Stomach smooth muscle (tissue), 2 donors: Measurements from ENCODE around the gene CKB.

ENCODE experiments used
- H3K27ac ChIP-seq: one replicate; pipeline ENCODE4 v1.7.0; 2013; ENCODE audit warnings: mild to moderate bottlenecking, low read length, inconsistent platforms
- H3K27me3 ChIP-seq, 2 donors: one replicate each; pipeline ENCODE4 v1.7.0; 2013; ENCODE audit warnings: low read length in 2 of 2; ENCODE audit not compliant: insufficient read depth in 2 of 2, control insufficient read depth in 1 of 2
- H3K36me3 ChIP-seq, 2 donors: one replicate each; pipeline ENCODE4 v1.7.0; 2013; ENCODE audit warnings: low read length in 2 of 2; ENCODE audit not compliant: control insufficient read depth in 2 of 2, insufficient read depth in 2 of 2
- H3K4me1 ChIP-seq: one replicate; pipeline ENCODE4 v1.7.0; 2013; ENCODE audit warnings: low read length; ENCODE audit not compliant: control insufficient read depth, insufficient read depth
- H3K4me3 ChIP-seq, 2 donors: one replicate each; pipeline ENCODE4 v1.7.0; 2013; ENCODE audit warnings: low read length in 2 of 2
- H3K9ac ChIP-seq, 2 donors: one replicate each; pipeline ENCODE4 v1.7.0; 2013; ENCODE audit warnings: low read length in 2 of 2, mild to moderate bottlenecking in 1 of 2
- H3K9me3 ChIP-seq, 2 donors: one replicate each; pipeline ENCODE4 v1.7.0; 2013; ENCODE audit warnings: low read length in 2 of 2; ENCODE audit not compliant: control insufficient read depth in 2 of 2
- donor health status: healthy.
- donor health status: Pancreatic carcinoma.

CKB gene

GRCh38 chr14:103492156-103492925 is 30.3 kb downstream of the CKB start:
- Histone ChIP-seq H3K27me3 (no peaks in the 10 kb centered on the region), H3K27ac (peak overlapping the region; percentile 37), H3K9ac (no peak overlapping the region), H3K36me3 (peaks cover 33 to 35% of the 10 kb centered on the region in 2 donors), H3K9me3 (no peaks in the 10 kb centered on the region), H3K4me3 (no peak overlapping the region), H3K4me1 (no peaks in the 10 kb centered on the region)

- no peak overlapping the region for H3K27ac ChIP-seq
- H3K27me3 ChIP-seq = no peaks in the 10 kb centered on the region
- H3K9ac ChIP-seq = no peak overlapping the region
- no peak overlapping the region for H3K4me3 ChIP-seq
- no peaks in the 10 kb centered on the region for H3K9me3 ChIP-seq
- no peaks in the 10 kb centered on the region for H3K4me1 ChIP-seq
- peaks cover 34 to 37% of the 10 kb centered on the region in 2 donors for H3K36me3 ChIP-seq
These were observed 30.9 kb downstream of the CKB start for GRCh38 chr14:103491691-103492090.

- no peaks in the 10 kb centered on the region for H3K9me3 ChIP-seq
- H3K27me3 ChIP-seq = no peaks in the 10 kb centered on the region
- H3K36me3 ChIP-seq = peaks cover 30 to 33% of the 10 kb centered on the region in 2 donors
- H3K4me3 ChIP-seq = no peak overlapping the region
- no peak overlapping the region for H3K27ac ChIP-seq
- no peak overlapping the region for H3K9ac ChIP-seq
- H3K4me1 ChIP-seq = no peaks in the 10 kb centered on the region
These were observed 33.0 kb downstream of the CKB start for GRCh38 chr14:103489621-103490020.

GRCh38 chr14:103488960-103489359 is 33.7 kb downstream of the CKB start:
- Histone ChIP-seq H3K36me3 (peaks cover 30 to 33% of the 10 kb centered on the region in 2 donors), H3K9ac (no peak overlapping the region), H3K27ac (no peak overlapping the region), H3K27me3 (no peaks in the 10 kb centered on the region), H3K4me3 (no peak overlapping the region), H3K9me3 (no peaks in the 10 kb centered on the region), H3K4me1 (no peaks in the 10 kb centered on the region)

- no peaks in the 10 kb centered on the region for H3K27me3 ChIP-seq
- H3K9ac ChIP-seq = no peak overlapping the region
- no peaks in the 10 kb centered on the region for H3K9me3 ChIP-seq
- no peak overlapping the region for H3K4me3 ChIP-seq
- peaks cover 30 to 31% of the 10 kb centered on the region in 2 donors for H3K36me3 ChIP-seq
- H3K27ac ChIP-seq = no peak overlapping the region
- no peaks in the 10 kb centered on the region for H3K4me1 ChIP-seq
These were observed 34.6 kb downstream of the CKB start for GRCh38 chr14:103488071-103488470.

- no peaks in the 10 kb centered on the region for H3K27me3 ChIP-seq
- peaks cover 29 to 34% of the 10 kb centered on the region in 2 donors for H3K36me3 ChIP-seq
- no peak overlapping the region for H3K9ac ChIP-seq
- no peaks in the 10 kb centered on the region for H3K9me3 ChIP-seq
- H3K27ac ChIP-seq = no peak overlapping the region
- H3K4me3 ChIP-seq = no peak overlapping the region
- H3K4me1 ChIP-seq = no peaks in the 10 kb centered on the region
These were observed 37.1 kb downstream of the CKB start for GRCh38 chr14:103485504-103485903.

GRCh38 chr14:103483600-103483999 is 39.0 kb downstream of the CKB start:
- Histone ChIP-seq H3K4me3 (no peak overlapping the region), H3K27ac (no peak overlapping the region), H3K27me3 (no peaks in the 10 kb centered on the region), H3K9me3 (no peaks in the 10 kb centered on the region), H3K4me1 (no peaks in the 10 kb centered on the region), H3K36me3 (peaks cover 26 to 29% of the 10 kb centered on the region in 2 donors), H3K9ac (no peak overlapping the region)

GRCh38 chr14:103480595-103480994 is 42.0 kb downstream of the CKB start:
- no peak overlapping the region for H3K27ac ChIP-seq
- H3K9ac ChIP-seq = no peak overlapping the region
- H3K4me1 ChIP-seq = no peaks in the 10 kb centered on the region
- no peaks in the 10 kb centered on the region for H3K27me3 ChIP-seq
- H3K9me3 ChIP-seq = no peaks in the 10 kb centered on the region
- peaks cover 27 to 41% of the 10 kb centered on the region in 2 donors for H3K36me3 ChIP-seq
- no peak overlapping the region for H3K4me3 ChIP-seq

- Histone ChIP-seq H3K27ac (no peak overlapping the region), H3K9me3 (no peaks in the 10 kb centered on the region), H3K4me1 (no peaks in the 10 kb centered on the region), H3K27me3 (no peaks in the 10 kb centered on the region), H3K9ac (no peak overlapping the region), H3K4me3 (no peak overlapping the region), H3K36me3 (peaks cover 39 to 49% of the 10 kb centered on the region in 2 donors)
These were observed 46.0 kb downstream of the CKB start for GRCh38 chr14:103476631-103477030.

GRCh38 chr14:103476065-103476464 is 46.6 kb downstream of the CKB start:
- H3K27ac ChIP-seq = no peak overlapping the region
- no peaks in the 10 kb centered on the region for H3K27me3 ChIP-seq
- H3K9ac ChIP-seq = no peak overlapping the region
- H3K4me1 ChIP-seq = no peaks in the 10 kb centered on the region
- no peaks in the 10 kb centered on the region for H3K9me3 ChIP-seq
- H3K4me3 ChIP-seq = no peak overlapping the region
- H3K36me3 ChIP-seq = peaks cover 42 to 49% of the 10 kb centered on the region in 2 donors

GRCh38 chr14:103474893-103475292 is 47.7 kb downstream of the CKB start:
- Histone ChIP-seq H3K9ac (no peak overlapping the region), H3K36me3 (peaks cover 42% of the 10 kb centered on the region in 2 donors), H3K4me3 (no peak overlapping the region)

More at GRCh38 chr14:103474893-103475292, 47.7 kb downstream of the CKB start:
- Histone ChIP-seq H3K4me1 (no peaks in the 10 kb centered on the region), H3K27me3 (no peaks in the 10 kb centered on the region), H3K27ac (no peak overlapping the region), H3K9me3 (no peaks in the 10 kb centered on the region)
